Stimulated activated CD4-positive, alpha-beta T cell treated with anti-CD3 and anti-CD28 coated beads, Interleukin-4, amount 100 ng/mL, for 24 hours (primary cell): ENCODE measurements around the gene DDRGK1.
"Not testable (repeated sequence)": the region's sequence is repeated elsewhere in the genome, so short reads cannot be mapped to it uniquely, and the experiment has no call there.

Experiments used
- DNase-seq: peaks from one replicate; pipeline ENCODE4 v3.0.0-alpha.2; 2020

Gene DDRGK1

DNA sequence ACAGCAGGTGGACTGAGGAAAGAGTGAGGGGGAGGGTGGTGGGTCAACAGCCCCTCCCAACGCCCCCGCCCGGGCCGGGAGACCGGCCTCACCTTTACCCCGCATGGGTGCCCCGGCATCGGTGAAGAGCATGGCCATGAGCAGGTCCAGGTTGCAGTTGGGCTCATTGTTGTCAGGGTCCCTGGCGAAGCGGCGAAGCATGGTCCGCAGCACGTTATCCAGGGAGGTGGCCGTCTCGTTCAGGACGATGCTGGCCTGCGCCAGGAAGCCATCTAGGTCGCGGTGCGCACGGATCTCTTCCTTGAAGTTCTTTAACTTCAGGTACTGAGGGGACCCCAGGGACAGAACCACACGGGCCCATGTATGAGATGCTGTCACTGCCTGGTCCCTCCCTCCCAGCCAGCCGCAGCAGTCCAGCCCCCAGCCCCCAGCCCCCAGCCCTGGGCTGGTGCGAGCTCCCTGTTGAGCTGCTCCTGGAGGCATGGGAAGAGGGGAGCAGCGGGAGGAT is 29.6 kb upstream of the DDRGK1 start:
- no peak for DNase-seq

DNA sequence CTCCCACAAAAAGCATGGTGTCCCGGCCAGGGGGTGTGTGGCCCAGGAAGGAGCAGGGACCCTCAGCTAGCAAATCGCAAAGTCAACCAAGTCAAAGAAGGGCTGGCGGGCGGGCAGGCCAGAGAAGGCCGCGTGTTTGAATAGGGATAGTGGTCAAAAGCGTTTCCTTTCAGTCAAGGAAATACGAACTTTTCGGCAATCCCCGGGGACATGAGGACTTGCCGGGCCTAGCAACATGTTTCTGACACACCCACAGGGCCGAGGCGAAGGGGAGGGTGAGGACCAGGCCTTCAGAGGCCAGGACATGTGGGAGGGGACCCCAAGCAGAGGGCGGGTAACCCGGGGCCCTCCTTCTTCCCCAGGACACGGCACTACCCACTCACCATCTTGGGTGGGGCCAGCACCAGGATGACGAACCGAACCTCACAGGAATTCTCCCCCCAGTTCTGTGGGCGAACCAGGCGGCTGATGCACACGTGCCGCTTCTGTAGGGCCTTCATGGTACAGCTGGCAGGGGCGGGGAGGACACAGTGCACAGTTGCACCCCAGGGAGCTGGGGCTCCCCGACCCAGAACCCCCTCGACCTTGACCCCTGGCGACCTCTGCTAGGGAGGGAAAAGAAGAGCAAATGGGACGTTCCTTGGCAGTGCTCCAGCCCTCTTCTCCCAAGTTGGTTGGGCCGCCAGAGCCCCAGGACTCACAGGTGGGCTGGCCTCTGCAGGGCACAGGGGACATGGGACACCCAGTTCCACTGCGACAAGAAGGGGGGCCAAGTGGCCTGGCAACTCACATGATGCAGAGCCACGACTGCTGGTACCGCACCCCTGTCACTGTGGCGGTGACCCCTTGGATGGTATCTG is 28.9 kb upstream of the DDRGK1 start:
- no peak for DNase-seq

DNA sequence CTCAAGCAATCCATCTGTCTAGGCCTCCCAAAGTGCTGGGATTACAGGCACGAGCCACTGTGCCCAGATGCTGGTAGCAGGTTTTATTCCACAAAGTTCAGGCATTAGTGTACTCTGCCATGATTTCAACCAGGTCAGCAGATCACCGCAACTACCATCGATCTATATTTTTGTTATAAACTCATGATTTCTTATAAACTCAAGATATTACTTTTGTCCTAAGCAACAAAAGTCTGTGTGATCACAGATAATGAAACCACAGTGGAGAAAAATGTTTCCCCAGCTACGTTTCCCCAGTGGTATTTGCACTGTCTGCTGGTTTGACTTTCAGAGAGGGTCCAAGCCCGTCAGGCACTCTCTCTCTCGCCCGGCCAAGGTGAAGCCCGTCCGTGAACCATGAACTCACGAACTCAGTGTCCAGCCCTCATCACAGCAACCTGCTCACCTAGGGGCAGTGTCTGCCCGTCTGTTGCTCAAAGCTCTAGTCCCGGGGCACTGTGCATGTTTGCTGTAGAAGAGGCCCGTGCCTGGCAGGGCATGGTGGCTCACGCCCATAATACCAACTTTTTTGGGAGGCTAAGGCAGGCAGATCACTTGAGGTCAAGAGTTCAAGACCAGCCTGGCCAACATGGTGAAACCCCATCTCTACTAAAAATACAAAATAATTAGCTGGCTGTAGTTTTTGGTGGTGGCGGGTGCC is 27.6 kb upstream of the DDRGK1 start:
- DNase-seq = no peak

DNA sequence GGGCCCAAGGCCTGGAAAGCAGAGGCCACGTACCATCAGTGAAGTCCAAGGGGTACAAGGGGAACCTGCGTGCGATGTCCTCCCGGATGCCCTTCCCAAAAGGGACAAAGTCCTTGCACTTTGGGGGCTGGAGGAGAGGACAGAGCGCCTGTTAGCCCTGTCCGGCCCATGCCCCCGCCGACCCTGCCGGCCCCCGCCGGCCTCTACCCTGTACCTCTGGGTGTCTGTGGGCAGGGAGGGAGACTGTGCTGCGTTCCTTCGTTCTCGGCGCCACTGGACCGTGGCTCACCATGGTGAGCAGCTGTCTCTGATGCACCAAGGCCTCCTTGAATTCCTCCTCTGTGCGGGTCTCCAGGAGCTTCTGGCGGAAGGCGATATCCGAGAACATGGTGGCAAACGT is 26.6 kb upstream of the DDRGK1 start:
- no peak for DNase-seq

DNA sequence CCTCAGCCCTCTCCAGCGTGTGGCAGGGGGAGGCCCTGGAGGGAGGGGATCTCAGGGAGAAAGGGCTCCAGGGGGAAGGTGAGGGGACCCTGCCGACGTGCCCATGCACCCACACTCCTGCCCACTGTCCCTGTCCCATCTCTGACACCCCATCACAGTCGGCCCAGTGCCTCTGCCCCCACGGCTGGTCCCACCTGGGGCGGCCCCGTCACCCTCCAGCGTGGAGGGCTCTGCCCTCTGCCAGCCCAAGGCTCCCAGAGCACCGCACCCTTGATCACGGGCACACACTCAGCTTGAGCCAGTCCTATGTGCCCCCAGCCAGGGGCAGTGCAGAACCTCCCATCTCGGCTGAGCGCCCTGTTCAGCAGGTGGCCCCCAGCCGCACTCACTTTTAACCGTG is 25.3 kb upstream of the DDRGK1 start:
- no peak for DNase-seq

DNA sequence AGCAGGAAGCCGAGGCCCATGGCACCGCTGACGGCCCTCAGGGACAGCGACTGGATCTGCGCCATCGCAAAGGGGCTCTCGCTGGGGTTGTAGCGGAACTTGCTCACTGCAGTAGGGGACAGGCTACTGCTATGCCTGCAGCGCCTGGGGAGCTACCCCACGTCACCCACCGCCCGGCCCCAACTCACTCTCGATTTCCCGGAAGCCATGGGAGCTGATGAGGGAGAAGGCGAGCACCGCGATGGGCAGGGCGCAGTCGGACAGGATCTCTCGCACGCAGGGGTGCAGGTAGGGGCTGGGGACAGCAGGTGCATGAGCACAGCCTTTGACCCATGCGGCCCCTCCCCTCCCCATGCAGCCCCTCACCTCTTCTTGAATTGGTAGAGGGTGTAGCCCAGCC is 24.7 kb upstream of the DDRGK1 start:
- DNase-seq = no peak

DNA sequence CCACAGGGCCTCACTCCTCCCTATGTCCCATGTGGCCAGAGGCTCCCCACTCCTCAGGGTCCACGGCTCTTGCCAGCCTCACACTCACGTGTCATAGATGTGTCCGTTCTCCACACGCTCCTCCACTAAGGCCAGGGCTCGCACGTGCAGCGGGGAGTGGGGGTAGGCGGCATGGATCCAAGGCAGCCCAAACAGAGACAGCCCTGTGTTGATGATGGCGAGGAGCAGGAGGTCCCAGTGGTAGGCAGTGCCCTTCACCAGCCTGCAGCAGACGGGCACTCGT is 24.2 kb upstream of the DDRGK1 start:
- DNase-seq = no peak

DNA sequence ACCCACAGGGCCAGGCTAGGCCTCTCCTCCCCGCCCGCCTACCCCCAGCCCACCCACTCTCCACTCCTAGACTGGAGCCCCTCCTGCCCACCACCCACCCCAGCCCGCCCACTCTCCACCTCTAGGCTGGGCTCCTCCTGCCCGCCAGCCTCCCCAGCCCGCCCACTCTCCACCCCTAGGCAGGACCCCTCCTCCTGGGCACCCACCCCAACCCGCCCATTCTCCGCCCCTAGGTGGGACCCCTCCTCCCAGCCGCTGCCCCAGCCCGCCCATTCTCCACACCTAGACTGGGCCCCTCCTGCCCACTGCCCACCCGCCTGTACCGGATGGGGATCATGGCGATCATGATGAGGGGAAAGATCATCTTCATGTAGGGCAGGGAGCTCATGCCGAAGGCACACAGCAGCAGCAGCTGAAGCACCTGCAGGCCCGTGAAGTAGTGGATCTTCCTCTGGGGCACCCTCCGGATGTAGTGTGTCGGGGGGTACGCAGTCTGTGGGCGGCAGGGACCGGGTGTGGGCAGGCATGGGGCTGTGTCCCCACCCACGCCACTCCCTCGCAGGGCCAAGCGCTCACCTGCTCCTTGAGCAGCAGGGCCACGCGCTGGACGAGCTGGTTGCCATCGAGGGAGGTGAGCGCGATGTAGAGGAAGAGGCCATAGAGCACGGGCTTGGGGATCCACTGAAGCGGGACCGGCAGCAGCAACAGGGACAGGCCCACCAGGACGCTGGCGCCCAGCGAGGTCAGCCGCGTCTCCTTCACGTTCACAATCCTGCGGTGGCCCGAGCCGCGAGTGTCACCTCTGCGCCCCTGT is 23.7 kb upstream of the DDRGK1 start:
- no peak for DNase-seq

DNA sequence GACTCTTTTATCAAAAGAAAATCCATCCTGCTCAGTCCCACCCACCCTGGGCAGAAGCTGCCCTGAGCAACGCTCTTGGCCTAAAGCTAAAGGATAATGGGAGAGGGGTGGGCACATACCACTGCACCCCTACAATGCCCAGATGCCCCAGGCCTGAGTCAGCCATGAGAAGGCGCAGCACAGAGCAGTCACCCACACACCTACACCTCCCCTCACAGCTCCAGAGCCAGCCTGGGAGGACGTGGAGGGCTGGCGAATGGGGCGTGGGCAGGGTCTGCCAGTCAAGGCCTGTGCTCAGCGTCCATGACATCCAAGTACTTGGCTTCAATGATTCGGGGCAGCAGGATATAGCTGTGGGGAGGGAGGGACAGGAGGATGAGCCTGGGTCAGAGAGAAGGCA is 23.0 kb upstream of the DDRGK1 start:
- no peak for DNase-seq

DNA sequence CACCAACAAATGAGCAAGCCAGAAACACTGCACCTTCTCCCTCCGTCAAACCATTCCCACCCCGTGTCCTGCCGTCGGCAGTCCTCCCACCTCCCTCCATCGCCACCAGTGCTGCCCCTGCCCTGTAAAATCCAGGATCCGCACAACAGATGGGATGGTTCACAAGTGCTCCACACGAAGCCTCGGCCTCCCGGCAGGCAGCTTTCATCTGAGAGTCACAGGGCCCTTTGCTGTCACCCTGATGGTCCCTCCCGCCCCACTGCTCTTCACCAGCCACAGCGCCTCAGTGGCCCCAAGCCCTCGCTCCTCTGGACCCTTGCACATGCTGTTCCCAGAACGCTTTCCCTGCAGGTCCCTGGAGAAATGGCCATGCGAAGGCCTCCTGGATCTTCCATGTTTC is 22.4 kb upstream of the DDRGK1 start:
- DNase-seq = no peak

DNA sequence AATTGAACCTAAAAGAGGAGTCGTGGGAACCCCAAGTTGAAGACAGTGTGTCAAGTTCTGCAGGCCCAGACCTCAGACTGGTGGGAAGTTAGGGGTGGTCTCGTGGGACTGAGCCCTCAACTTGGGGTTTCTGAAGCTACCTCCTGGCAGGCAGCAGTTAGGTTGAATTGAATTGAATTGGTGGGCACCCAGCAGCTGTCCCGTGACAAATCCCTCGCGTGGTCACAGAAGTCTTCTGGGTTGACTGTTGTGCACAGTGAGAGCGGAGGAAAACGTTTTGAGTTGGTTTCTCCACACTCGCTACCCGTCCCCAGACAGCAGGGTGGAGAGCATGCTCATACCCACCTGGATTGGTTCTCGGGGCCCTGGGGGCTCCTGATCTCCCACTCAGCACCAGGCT is 21.6 kb upstream of the DDRGK1 start:
- DNase-seq = no peak

DNA sequence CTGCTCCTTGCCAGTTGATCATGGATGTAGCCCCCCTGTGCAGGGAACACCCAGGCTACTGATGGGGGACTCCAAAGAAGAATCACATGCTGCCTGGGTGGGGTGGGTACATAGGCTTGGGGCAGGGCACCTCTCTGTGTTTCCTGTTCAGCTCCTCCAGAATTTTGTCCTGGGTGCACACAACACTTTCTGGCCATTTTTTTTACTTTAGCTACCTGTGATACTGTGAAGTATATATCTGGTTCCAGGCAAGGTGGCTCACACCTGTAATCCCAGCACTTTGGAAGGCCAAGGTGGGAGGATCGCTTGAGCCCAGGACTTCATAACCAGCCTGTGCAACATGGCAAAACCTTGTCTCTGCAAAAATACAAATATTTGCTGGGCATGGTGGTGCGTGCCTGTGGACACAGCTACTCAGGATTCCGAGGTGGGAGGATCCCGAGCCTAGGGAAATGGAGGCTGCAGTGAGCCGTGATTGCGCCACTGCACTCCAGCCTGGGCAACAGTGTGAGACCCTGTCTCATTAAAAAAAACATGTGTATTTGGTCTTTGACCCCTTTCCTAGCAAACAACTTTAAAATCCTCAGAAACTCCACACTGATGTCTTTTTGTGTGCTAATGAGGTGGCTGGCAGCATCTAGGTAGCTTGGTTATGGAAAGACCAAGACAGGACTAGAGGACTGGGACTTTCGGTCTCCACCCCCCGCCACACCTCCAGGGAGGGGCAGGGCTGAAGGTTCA is 20.4 kb upstream of the DDRGK1 start:
- no peak for DNase-seq

DNA sequence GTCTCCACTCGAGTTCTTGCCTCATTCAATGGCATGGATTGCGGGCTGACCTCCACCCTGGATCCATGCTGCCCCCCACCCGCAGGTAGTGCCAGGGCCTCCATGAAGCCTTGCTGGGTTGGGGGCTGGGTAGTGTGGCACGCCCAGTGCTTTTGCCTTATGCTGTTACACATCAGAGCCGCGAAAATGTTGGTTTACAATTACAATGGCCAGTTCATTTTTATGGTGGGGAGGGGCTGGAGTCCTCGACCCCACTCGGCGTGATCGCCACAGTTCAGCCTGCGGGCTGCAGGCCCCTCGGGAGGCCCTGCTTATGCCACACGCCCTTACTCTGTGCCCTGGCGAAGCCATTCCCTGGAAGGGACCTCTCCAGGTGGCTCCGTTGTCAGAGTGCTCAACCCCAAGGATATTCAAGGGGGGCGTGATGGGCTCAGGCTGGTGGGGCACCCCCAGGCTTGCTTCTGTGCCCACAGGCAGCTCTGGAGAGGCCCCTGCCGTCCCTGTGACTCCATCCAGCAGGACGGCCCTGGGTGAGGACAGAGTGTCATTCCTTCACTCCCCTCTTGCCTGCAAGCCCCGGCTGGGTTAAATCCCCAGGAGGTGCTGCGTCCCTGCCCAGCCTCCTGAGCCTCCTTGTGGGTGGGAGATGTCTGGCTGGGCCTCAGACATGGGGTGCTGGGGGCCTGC is 19.7 kb upstream of the DDRGK1 start:
- DNase-seq = no peak

DNA sequence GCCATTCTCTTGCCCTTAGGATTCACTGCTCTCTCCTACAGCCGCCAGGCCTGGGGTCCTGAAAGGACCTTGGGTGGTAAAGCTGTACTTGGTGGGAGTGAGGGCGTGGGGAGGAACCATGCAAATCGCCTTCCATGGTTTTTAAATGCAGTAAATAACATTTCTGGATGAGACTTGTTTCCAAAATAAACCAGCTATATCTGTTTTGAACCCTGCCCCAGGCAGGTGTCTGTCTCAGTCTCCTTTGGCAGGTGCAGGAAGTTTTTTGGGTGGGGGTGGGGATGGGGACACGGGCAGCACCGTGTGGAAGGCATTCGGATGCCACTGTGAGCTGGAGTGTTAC is 19.1 kb upstream of the DDRGK1 start:
- DNase-seq = no peak

DNA sequence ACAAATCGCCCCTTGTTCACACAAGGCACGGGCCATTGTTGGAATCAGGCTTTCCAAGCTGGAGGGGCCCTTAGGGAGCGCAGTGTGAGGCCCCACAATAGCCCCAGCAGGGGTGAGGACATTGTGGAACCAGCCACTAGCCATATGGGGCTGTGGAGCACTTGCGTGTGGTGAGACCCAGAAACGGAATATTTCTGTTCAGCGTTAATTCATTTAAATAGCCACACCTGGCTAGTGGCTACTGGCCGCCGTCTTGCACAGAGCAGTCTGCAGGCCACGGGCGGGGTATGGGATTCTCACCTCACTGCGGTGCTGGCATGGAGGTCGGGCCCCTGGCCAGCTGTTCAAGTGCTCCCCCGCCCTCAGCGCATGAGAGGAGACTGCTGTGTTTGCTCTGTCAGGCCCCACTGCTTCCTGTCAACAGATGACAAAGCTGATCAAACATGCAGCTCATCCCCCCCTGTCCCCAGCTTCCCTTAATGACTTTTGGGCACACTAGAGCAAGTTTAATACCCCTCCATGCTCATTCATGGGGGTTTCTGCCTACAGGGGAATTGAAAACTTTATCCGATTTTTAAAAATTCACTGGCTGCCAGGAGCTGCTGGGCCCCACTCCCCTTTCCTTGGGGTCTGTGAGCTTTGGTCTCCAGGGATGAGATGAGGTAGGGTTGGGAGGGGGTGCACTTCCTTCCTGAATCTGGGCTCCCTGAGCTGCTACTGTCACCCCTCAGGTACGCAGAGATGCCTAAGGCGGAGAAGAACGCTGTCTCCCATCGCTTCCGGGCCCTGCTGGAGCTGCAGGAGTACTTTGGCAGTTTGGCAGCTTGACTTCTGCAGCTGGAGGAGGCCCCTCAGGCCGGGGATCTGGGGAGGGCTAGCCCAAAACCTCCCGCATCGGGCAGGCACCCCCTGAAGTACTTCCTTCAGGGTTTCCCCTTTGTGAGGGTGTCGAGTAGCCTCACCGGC is 18.4 kb upstream of the DDRGK1 start:
- no peak for DNase-seq

DNA sequence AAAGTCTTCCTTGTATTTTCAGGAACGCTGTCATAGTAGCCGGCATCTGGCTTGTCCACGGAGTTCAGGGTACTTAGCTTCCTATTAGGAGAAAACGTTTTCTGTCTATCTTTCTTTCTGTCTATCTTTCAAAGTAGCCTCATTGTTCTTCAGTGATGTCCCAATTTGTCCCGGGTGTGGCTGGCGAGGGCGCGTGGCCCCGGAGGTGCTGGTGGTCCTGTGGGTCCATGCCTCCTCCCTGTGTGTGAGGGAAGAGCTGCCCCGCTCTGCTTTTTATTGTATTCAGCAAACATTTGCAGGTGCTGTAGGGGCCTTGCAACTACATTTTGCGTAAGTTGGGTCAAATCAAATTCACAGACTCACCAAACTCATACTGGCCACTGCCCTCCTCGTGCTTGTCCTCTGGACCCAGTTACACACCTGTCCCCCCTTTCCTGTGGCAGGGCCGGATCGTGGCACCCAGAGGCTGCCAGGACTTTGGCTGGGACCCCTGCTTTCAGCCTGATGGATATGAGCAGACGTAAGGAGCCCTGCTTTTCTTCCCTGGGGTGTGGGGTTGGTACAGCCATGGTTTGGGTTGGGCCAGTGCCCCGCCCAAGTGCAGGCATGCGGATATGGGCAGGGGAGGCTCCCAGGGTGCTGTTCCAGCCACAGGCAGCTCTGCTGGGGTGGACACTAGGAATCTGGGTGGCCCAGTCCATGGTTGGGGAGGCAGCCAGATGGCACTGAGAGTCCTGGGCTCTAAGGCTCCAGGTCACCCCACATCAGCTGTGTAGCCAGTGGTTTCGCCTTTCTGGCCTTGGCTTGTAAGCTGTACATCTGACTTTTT is 17.1 kb upstream of the DDRGK1 start:
- DNase-seq = no peak

DNA sequence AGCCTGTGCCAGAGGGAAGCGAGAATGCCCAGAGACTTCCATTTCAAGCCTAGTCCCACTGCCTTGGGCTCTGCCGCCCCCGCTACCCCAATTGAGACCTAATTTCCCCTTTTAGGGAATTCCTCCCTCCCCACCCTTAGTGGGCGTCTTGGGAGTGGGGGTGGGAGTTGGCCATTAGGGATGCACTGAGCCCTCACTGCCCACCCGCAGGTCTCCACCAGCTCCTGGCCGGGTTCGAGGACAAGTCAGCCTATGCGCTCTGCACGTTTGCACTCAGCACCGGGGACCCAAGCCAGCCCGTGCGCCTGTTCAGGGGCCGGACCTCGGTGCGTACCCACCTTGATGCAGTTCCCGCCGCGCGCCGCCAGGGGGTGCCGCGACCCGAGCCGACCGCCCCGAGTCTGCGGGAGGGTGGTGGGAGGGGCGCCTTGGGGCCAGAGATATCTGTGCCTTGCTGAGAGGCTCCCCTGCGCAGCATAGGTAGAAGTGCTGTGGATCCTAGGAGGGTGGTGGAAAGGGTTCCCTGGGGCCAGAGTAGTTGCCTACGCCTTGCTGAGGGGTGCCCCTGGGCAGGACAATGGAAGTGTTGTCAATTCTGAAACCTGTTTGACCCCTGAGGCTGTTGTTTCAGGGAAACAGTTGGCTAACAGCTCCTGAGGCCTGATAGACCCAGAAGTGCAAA is 14.0 kb upstream of the DDRGK1 start:
- peak; percentile 80 for DNase-seq

DNA sequence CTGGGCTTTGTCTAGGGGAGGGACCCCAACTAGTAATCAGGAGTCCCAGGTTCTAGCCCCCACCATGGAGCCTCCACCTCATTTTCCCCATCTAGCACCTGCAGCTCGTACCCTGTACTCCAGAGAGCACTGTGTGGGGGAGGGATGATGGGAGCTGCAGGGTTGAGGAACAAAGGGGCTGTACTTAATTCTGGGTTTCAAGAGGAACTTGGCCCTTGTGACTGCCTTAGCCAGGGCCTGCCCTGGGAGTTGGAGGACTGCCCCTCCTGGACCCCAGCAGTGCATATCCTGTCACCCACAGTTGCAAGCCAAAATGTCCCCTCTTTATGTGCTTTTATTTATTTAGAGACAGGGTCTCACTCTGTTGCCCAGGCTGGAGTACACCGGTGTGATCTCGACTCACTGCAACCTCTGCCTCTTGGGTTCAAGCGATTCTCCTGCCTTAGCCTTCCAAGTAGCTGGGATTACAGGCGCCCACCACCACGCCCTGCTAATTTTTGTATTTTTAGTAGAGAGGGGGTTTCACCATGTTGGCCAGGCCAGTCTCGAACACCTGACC is 11.0 kb upstream of the DDRGK1 start:
- DNase-seq = not testable (repeated sequence)

DNA sequence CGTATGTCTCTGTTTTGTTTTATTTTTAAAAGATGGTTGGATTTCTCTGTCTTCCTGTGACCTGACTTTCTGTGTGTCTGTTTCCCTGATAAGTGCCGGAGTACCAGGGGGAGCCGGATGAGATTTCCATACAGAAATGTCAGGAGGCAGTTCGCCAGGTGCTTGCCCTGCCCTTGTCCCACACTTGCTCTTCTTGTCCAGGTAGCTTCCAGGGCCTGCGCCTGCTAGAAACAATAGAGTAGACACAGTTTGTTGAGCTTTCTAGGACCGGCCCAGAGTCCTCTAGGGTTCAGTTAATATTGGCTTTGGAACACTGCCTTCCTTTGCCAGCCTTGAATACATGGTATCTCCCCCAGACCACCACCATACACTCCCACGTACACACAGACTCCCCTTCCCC is 8.7 kb upstream of the DDRGK1 start:
- no peak for DNase-seq
